Stimulated activated CD4-positive, alpha-beta T cell treated with anti-CD3 and anti-CD28 coated beads, Interleukin-1b, Interleukin-23, amount 100 ng/mL, for 24 hours (primary cell): Measurements from ENCODE around the gene FOXF1.

Experiments
- DNase-seq, 4 experiments: peaks; one replicate each; pipeline ENCODE4 v3.0.0-alpha.2; 2020; ENCODE audit warnings: low read depth in 4 of 4, low spot score in 1 of 4

Gene FOXF1

DNA sequence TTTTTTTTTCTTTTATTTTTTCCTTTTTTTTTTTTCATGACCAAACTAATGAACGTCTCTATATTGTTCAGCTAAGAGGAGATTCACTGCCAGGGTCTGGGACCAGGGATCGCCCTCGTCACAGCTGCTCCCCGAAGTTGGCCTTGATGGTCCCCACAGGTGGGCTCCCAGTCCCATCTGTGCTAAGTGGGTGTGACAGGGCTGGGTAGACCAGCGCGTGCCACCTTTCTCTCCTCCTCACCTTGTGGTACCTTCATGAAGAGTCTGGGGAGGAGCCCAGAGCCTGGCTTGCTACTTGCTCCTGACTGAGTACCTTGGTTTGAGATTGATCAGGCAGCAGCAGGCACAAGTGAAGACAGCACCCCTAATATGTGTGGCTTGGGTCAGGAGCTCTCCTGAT is 6.5 kb upstream of the FOXF1 start:
- no peak for DNase-seq

DNA sequence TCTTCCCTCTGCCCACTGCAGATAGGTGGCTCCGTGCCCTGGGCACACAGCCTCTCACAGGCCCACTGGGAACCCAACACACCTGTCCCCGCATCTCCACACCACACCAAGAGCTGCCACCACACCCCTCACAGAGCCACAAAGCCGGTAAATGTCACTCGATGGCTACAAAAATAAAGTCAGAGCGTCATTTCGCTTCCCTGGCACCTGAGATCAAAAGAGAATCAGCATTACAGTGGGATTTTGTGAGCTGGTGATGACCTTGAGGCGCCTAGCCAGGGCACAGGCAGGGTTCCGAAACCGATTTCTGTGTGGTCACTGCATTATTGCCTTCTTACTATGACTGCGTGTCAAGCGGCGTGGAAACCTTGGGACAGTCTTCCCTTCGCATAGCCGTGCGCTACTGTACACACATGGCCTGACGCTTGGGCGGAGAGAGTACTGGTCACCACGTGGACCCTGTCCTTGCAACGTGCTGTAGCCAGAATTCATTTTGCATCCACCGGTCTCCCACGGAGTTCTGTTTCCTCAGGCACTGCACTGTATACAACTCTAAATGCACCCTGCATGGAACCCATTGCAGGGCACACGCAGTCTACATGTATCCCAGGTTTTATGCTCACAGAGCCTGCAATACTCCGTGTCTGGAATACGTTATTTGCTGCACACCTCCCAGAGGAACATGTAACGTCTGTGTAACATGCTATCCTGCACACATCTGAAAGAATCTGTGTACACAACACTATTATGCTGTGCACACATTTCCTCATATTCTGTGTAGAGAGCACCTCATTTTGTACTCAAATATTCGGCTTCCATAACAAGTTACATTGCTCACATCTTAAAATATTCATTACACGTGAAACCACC is 5.8 kb upstream of the FOXF1 start:
- no peak for DNase-seq

DNA sequence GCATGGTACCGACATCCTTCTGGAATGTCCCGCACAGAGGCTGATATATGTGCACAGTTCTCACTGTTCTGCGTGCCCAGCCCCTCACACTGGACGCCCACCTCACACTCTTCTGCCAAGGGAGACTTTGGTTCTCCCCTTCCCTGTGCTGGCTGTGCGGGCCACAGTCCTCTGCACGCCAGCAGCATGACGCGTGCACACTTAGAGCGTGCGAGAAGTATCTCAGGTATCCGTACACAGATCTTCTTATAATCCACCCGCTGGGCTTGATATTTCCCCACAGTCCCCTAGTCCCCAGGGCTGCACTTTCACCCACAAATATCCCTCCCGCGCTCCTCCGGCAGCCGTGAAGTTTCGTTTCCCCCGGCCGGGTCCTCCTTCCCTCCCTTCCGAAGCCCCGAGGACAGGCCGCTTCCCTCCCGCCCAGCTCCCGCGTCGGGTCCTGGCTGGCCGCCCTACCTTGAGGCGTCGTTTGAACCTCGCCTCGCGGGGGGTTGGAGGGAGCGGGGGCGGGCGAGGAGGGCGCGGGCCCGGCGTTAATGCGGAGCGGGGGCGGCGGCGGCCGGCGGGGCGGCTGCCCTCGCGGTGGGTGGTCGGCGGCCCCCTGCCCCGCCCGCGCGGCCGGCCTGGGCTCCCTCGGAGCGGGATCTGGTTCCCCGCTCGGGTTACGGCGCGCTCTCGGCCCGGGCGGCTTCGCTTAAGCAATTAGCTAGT is 5.0 kb upstream of the FOXF1 start:
- DNase-seq: no peak

DNA sequence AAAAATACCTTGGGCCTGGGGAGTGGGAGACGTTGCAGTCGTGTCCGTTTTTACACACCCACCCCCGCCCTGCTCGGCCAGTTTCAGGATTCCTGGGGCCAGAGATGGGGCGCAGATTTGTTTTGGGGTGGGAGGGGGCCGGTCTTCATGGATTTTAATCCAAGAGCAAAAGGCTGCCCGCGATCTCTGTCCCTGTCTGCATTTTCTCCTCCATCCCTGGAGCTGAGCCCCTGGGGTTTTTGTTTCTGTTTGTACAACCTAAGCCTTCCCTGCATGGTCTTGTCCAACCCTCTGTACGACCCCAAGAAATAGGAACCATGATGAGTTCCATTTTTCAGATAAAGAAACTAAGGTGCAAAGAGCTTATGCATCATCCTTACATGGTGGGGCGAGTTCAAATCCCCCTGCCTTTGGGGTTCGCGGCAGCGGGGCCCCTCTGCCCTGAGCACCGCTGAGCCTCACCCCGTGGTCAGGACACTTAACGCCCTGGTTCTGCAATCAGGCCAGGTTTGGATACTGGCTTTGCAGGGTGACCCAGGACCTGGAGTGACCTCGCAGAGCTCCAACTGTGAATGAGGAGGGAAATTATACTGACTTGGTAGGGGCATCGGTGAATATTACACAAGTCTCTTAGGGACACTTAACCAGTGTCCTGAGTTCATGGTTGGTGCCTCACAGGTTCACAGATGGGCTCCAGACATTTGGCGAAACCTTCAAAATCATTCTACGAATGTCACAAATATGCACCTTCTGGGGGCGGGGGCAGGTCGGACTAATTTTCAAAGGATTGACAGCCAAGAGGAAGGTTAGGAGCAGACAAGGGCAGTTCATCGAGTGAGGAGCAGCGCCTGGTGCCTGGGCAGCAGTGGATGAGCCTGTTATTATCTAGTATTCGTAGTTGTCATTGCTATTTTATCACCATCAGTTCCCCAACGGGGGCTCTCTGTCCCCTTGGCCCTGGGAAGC is 4.1 kb upstream of the FOXF1 start:
- no peak for DNase-seq

DNA sequence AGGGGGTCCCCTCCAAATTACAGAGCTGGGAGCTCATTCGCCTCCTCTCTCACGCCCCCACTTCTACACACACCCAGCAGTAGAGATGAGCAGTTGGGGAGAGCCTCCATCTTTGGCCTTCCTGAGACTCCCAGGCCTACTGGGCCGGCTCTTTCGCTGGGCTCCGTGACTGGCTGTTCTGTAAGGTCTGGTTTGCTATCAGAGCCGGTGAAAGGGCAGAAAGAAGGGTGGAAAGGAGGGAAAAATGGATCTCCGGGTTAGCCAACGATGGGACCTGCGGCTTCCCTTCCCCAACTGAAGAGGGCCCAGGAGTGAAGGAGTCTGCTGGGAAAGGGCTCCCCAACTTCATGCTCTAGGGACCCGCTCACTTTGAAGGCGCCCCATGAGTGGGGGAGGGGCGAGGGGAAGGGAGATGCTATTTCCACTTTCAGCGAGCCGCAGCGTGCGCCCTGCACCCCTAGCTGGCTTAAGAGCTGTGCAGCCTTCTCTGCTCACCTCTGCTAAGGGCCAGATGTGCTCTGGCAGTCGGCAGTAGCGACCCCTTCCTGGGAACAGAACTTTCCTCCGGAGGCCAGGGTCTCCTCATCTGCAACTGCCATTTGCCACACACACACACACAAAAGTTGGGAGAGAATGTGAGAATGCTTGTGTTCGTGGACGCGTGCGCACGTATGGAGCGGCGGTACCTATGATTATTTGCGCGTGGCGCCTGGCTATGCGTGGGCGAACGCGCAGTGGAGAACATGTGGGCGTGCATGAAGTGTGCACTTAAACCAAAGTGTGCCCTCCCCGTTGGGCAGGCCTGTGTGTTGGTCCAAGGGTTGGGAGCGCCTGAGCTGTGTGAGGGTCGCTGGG is 2.9 kb upstream of the FOXF1 start:
- DNase-seq: no peak

DNA sequence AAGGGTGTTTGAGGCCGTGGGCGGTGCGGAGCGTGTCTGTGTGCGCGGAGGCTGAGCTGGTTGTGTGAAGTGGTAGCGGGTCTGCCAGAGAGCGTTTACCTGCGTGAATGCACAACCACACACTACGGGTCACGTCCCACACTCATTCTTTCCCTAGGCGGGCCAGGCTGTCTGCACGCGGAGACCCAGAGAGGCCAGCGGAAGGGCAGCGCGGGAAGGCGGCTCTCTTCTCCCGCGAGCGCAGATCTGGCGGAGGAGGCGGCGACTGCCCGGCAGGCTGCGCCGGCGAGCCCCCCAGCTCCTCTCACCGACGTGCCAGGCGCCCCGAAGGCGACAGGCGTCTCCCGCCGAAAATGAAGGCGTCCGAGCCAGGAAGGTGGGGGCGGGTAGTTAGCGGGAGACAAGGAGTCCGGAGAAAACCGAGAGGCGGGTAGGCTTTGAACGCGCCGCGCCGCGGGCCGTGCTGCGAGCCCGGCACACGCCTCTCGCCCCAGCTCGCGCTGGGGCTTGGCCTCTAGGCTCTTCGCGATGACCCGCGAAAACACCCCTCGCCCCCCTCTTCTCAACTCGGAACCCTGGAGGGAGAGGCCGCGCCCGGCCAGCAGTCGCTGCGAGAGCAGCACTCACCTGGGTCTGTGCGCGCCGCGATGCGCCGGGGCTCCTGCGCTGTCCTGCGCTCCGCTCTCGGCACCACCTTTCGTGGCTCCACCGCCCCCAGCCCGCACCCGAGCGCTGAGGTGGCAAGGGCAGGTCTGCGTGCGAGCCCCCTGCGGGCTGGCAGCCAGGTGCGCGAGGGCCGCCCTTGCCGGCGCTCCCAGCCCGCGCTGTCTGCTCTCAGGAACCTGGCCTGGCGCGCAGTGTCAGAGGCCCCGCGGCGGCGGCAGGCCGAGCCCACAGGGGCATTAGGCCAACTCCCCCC is 2.0 kb upstream of the FOXF1 start:
- DNase-seq: no peak

DNA sequence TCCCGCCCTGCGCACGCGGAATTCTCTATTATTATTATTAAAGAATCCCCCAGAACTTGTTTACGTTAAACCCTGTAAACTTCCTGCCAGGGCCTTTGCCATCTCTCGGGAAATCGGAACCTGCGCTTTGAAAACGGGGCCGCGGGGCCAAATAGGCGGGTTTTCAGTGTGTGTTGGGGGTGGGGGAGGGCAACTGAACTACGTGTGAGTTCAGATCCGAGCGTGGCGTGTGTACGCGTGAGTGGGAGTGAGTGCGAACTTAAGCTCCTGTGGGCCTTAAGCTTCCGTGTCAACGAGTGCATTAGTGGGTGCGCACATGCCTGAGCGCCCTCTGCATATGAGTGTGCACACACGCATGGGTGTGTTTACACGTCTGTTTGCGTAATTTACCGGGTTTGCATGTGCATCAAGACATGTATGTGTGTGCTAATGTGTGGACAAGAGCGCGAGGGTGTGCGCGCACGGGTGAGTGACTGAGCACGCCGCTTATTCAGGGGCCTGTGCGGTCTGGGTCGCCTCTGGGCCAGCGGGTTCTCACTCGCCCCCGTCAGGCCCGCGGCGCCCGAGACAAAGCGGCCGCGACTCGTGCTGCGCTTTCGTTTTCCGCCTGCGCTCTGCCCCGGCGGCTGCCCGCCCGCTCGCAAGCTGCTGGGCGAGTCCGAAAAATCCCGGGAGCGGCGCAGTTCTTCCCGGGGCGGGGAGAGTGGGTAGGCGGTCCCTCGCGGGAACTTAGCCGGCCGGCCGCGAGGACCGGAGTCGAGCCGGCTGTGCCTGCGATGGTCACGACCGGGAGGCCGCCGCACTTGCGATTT is 1.2 kb upstream of the FOXF1 start:
- DNase-seq: no peak

DNA sequence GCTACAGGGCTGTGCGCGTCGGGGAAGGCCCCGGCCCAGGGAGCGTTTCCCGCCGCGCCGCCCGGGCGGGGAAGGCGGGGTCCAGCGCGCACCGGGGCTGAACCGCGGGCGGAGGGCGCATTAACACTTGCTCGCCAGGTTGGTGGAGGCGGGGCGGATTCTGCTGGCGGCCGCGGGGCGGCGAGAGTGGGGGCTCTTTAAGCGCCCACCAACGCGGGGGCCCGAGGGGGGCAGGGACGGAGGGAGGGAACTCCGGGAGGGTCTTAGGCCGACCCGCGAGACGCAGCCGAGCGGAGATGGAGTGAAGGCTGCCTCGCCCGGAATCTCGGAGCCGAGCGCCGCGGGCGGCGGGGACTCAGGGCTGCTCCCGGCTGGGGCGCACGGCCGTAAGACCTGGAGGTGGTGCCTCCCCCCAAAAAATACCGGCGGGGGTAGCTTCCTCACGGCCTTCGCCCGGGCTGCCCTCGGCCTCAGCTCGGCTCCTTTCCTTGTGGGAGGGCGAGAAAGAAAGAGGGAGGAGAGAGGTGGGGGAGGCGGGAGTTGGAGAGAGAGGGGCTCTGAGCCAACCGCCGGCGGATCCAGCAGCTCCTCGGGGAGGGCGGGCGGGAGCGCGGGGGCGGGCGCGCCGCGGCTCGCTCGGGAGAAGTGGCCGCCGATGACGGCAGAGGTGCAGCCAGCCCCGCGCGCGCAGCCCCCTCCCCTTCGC is 415 bp upstream of the FOXF1 start:
- DNase-seq: no peak

DNA sequence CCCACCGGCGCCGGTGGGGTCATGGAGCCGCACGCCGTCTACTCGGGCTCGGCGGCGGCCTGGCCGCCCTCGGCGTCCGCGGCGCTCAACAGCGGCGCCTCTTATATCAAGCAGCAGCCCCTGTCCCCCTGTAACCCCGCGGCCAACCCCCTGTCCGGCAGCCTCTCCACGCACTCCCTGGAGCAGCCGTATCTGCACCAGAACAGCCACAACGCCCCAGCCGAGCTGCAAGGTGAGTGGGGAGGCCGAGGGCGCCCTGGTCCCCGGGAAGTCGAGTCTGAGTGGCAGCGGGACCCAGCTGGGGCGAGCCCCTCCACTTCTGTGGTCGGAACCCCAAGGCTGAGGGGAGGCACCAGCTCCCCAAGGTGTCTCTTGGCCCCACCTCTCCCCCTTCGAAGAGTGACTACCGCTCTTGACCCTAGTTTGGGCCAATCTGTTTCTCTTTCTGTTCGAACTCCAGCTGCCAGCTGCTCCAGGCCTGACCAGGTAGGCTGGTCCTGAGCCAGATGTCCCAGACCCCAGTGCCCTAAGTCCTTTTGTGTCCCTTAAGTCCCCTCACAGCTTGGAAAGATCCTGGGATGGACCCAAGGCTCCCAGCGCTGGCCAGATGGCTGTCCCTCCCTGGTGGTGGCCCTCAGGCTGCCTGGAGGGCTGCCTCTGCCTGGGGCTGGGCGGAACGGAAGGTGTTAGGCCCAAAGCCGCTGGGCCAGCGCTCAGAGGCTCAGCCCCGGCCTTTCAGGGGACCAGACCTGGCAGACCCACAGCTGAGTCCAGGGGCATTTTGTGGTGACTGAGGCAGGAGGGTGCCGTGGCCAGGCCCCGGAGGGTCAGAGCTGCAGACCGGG is 1.2 kb downstream of the FOXF1 start:
- no peak for DNase-seq

DNA sequence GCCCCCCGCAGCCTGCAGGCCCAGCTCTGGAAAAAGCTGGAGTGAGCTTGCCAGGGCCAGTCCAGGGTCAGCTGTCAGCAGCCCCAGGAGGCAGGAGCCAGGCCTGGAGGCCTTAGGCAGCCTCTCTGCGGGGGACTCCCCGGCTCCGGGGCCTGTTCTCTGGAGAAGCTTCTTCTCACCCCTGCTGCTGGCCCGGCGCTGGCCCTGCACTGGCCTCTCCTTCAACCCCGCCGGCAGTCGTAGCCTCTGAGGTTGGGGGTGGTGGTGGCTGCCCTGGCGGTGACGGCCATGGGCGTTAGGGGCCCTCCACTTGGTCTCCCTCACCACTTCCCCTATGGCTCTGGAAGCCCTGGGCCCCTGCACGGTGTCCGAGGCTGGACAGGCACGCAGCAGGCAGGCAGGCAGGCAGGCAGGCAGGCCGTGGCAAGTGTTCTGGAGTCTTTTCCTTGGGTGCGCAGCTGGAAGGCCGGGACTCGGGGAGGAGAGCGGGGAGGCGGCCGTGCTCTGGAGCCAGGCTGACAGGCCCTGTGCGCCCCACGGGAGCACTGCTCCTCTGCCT is 2.1 kb downstream of the FOXF1 start:
- no peak for DNase-seq

DNA sequence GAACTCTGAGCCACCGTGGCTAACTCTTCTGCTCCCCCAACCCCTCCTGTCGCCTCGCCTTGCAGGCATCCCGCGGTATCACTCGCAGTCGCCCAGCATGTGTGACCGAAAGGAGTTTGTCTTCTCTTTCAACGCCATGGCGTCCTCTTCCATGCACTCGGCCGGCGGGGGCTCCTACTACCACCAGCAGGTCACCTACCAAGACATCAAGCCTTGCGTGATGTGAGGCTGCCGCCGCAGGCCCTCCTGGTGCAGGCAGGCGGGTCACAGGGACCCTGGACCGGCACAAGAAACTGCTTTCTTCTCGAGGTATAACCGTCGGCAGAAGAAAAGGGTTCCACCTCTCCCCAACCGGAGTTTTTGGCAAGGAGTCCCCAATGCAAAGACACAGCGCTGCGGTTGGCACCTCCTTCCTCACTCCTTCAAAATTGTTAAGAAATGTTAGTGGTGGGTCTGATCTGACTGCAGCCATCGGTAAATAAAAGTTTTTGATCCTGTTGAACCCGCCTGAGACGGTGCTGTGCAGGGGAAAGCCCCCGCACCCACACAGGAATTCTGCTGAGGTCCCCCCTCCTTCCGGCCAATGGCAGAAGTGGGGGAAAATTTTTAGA is 2.6 kb downstream of the FOXF1 start:
- no peak for DNase-seq

DNA sequence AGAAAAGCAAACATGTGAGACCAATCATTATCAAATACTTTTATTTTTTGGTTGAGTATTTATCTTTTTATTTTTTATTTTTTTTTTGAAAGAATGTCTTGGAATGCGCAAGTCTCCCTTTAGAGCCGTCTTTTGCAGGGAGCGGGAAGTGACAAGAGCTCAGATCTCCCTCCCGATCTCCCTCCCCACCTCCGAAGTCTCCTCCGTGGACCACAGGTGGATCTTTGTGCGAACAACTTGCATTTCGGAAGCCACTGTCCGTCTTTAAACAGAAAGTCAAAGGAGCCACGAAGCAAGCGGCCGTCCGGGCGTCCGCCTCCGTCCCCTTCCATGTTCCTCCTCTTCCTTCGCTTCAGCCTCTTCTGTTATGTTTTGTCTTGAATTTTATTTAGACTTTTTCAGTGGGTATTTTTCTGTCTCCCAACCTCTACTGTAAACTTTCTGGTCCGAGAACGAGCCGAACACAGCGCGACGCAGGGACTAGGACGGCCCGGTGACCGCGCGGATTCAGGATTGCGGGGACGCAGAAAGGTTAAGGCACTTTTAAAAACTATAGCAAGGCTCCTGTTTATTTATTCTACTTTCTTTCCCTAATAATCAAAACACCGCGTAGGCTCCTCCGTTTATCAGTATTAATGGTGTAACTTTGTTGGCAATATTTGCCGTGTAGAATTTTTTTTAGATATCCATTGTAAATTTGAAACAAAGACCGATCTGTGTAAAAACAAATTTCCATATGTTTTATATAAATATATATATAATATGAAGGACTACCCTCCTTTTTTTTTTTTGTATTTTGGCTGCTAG is 3.3 kb downstream of the FOXF1 start:
- no peak for DNase-seq

DNA sequence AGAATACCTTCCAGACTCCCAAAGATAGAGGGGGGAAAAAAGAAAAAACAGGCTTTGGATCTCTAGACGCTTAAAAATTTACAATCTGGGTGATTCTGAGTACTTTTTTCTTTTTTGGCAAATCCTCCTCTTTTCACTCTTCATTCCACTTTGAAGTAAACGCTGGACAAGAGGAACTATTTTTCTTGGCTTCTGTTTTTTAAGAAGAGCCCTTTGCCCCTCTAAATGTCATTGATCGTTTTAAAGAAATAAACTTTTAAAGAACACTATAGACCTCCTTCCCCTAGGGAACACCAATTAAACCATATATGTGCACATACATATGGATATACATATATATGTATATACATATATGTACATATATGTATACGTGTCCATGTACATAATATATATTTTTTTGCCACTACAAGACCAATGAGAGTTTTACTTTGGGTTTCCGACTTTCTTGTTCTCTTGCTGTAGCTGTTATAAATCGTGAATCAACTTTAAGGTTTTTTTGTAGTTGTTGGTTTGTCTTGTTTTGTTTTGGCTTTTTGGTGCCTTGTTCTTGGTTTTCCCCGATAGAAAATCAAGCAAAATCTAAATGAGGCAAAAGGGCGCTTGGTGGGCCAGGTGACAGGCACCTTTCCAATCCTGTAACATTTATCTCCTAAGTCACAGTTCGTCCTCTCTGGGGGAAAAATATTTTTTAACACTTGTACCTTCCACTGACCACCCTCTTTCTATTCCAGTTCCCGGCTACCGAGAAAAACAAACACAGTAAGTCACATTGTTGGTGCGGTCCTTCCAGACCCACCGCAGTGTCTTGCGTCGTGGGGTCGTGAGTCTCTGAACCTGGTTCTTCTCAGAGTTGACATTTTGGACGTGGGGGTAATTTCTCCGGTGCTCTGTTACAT is 4.4 kb downstream of the FOXF1 start:
- no peak for DNase-seq

DNA sequence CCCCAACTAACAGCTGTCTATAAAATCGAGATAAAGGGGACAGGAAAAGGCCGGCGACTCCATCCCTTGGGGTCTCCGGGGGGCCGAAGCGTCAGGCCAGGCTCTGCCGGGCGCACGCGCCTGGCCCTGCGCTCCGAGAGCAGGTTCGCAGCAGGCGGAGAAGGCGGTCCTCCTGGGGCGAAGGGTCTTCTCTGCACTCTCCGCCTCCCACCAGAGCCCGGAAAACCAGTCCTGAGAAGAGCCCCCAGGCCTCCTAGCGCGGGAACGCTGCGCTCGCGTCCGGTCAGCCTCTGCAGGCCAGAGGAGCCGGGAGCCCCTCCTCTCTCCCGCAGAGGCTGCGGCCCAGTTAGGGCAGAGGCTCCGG is 5.1 kb downstream of the FOXF1 start:
- DNase-seq: no peak
